NK-92 (cell line): Measurements from ENCODE around the gene DOK3.
A peak's percentile ranks its signal among the peaks of the same experiment; 100 is the strongest.
"Not testable (repeated sequence)": the region's sequence is repeated elsewhere in the genome, so short reads cannot be mapped to it uniquely, and the experiment has no call there.

Experiments used
- DNase-seq: peaks from one replicate; lab custom pipeline; 2025; ENCODE audit not compliant: unreplicated experiment; lab: John Stamatoyannopoulos, UW

Gene DOK3

GRCh38 chr5:177536386-177536785 lies 26.8 kb upstream of the DOK3 start:
- no peak for DNase-seq

GRCh38 chr5:177535125-177535524 lies 25.5 kb upstream of the DOK3 start:
- DNase-seq = no peak

DNA sequence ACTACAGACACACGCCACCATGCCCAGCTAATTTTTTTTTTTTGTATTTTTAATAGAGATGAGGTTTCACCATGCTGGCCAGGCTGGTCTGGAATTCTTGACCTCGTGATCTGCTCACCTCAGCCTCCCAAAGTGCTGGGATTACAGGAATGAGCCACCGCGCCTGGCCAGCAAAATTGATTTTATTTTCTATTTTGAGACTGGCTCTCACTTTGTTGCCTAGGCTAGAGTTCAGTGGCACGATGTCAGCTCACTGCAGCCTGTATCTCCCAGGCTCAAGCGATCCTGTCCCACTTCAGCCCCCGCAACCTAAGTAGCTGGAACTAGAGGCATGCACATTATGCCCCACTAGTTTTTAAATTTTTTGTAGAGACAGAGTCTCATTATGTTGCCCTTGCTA lies 24.8 kb upstream of the DOK3 start:
- not testable (repeated sequence) for DNase-seq

DNA sequence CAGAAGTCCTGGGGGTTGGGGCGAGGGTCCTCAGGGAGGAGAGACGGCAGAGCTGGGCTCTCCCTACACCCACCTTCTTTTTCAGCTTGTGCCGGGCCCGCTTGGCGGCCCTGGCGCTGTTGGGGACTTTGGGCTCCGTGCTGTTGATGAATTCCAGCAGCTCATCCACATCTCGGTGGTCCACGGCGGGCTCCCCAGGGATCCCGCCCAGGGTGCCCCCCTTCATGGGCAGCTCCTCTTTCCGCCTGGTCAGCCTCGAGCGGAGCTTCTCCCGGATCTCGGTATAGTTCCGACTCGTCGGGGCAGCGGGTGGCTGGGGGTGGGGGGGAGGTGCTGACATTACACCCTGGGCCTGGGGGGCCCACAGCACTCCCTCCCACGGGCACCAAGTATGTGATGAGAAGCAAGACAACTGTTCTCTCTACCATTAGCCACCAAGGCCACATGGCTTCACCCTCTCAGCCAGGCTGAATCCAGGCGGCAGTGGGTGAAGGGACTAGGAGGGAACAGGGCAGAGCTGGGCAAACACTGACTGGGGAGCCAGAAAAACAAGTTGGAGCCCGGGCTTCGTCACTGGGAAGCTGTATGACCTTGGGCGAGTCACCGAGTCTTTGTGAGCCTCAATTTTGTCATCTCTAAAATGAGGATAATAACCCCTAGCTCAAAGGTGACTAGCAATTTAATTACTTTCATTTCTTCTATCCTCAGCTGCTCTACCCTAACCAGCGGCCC lies 21.7 kb upstream of the DOK3 start:
- DNase-seq = no peak

- DNase-seq = no peak
These were observed 21.0 kb upstream of the DOK3 start for GRCh38 chr5:177530638-177531037.

DNA sequence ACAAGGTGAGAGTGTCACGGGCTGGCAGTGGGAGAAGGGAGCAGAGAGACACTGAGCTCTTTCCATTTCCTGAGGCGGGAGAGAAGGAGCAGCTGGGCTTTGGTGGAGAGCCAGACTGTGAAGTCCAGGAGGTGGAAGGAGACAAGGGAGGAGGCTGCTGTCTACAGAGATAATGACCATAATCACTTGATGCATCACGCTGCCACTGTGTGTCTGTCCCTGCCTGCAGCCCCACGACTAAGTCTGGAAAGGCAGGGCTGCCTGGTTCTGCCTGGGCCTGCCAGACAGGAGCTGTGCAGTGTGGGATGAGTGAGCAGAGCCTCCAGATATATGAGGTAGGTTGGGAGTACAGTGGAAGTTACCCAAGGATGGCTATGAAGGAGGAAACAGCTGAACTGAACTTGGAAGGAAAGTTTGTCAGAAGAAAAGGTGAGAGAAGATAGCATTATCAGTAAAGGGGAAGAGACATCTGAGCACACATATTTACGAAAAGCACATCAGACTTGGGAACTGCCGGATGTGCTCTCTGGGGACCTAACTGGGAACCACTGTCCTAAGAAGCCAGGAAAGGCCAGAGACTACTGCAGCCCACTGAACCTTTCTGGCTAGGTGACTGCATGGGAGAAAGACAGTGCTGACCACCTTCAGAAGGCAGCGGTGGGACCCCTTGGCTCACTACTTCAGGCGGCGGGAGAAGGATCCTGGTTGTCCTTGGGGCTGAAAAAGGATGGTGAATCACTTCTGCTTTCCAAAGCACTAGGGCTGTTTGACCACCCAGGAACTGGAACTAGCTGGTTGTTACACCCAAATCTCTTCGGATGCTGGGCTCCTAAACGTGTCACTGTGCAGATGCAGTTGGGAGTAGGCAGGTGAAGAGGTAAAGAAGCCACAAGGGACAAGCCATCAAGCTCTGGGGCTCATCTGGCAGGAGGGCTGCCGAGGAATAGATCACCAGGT lies 19.9 kb upstream of the DOK3 start:
- DNase-seq = no peak

DNA sequence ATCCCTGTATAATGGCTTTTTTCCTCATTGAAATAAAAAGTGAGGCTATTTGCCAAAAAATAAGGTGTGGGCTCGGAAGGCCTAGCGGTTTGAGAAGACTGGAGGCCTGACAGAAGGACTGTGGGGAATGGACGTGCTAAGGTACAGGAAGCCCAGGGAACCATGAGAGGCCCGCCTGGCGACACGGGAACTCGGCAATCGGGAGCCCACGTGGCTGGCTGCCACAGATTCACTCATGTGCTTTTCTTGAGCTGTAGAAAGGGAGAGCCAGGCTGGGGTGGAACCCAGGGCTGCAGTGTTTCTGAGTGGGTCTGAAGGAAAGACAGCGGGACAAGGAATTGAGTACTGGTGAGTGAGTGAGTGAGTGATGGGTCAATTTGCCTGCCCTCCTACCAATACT lies 19.0 kb upstream of the DOK3 start:
- no peak for DNase-seq

DNA sequence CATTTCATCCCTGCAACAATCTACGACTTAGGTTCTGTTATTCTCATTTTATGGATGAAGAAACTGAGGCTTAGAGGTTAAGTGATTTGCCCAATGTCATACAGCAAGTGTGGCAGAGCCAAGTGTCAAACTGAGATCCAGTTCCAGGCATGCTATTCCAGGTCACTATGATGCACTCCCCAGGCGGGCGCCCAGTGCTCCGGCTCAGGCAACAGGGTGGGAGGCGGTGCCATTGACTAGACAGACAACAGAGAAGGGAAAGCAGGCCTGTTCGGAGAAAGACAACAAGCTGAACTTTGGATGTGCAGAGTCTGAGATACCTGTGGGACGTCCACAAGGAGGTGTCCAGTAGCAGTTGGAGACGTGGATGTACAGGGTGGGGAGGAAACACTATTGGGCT lies 18.0 kb upstream of the DOK3 start:
- no peak for DNase-seq

DNA sequence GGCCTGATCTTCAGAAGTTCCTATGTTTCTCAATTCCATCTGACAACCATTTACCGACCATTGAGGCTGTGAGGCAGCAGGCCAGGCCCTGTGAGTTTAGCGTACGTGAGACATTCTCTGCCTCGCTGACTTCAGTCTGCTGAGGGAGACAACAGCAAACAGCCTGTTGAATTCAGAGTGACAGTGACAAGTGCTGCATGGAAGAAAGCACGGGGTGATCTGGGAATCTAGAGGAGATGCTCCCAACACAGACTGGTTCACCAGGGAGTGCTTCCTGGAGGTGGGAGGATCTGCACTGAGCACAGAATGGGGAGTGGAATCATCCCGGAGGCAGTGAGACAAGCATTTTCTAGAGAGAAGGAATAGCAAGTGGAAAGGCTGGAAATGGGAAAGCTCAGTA lies 17.2 kb upstream of the DOK3 start:
- DNase-seq = no peak

GRCh38 chr5:177526191-177526590 lies 16.6 kb upstream of the DOK3 start:
- no peak for DNase-seq

GRCh38 chr5:177524941-177525655 lies 15.5 kb upstream of the DOK3 start:
- DNase-seq = no peak

- no peak for DNase-seq
These were observed 14.9 kb upstream of the DOK3 start for GRCh38 chr5:177524539-177524900.

GRCh38 chr5:177523711-177524538 lies 14.3 kb upstream of the DOK3 start:
- DNase-seq = no peak

GRCh38 chr5:177520916-177521513 lies 11.4 kb upstream of the DOK3 start:
- no peak for DNase-seq

DNA sequence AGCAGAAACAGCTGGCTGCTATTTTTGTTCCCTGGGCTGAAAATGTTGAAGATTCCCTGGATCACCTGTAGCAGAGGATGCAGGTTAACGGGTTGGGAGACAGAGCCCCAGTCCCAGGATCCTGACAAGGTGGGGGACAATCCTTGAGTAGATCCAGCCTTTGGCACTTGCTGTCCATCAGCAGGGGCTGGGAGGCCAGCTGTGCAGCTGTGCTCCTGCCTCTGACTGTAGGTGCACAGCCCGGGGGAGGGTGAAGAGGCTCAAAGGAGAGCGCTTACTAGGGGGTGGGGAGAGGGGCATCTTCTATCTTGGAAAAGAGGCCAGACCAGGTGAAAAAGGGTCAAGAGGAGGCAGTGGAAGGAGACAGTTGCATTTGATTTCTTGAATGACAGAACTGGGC lies 10.6 kb upstream of the DOK3 start:
- no peak for DNase-seq

DNA sequence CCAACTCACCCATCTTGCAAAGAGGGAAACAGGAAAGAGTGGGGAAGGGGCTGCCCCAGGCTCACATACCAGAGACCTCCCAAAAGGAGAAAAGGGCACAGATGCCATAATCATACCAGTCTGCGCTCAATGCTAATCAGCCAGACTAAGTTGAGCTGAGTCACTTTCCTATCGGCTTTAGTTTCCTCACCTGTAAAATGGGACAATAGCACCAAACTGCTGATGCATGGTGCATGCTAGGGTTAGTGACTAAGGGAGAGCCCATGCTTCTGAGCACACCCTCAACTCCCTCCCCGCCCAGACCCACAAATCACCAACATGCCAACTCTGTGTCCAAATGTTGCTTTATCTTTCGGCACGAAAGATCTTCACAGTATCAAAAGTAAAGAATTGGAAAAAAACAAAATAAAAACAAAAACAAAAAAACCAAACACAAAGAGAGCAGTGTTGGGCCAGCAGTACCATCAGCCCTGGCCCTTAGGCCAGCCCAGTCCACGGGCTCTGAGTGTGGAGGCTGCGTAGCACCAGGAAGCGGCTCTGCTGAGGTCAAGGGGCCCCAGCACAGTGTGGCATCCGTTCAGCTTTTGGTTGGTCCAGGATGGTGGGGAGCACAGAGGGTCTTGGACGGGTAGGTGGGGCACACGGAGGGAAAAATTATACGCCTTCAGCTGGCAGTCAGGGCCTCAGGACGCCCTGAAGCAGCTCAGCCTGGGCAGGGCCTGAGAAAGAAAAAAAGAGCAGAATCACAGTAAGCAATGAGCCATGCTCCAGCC lies 10.0 kb upstream of the DOK3 start:
- DNase-seq = no peak

- peak; percentile 70 for DNase-seq
These were observed 7.3 kb upstream of the DOK3 start, which contains the start of gene DDX41 for GRCh38 chr5:177516601-177517568. DDX41 (minus strand) TSS chr5:177516961; CDS start chr5:177516945, 16 bp downstream.

DNA sequence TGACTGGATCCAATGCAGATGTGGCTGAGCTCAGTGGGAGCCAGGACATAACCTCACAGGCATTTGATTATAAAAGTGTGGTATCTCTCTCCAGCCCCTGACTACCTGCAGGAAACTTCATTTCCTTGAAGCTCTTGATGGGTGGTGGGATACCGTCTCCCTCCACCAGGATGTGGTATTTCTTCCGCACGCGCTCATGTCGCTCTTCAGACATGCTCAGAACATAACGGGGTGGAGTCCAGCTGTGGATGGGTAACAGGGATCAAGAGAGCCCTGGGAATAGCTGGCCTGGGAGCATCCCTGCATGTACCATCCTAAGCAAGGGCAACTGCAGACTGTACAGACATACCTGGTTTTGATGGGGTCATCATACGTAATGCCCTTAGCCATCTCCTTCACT lies 6.0 kb upstream of the DOK3 start:
- no peak for DNase-seq
